Aortic smooth muscle cell (primary cell): ENCODE measurements around the gene PDCD11. TPM values are rescaled to one million over a fixed set of nuclear protein-coding genes. Genes with fewer than 3 reads are reported as not detected.

ENCODE experiments used
- total RNA-seq: library from RNA; depleted of rRNA; stranded (reverse); fragments of >200 nt; gene quantifications from 2 replicates; pipeline ENCODE4 v1.2.3, GENCODE V29; 2014

The PDCD11 gene, protein sequence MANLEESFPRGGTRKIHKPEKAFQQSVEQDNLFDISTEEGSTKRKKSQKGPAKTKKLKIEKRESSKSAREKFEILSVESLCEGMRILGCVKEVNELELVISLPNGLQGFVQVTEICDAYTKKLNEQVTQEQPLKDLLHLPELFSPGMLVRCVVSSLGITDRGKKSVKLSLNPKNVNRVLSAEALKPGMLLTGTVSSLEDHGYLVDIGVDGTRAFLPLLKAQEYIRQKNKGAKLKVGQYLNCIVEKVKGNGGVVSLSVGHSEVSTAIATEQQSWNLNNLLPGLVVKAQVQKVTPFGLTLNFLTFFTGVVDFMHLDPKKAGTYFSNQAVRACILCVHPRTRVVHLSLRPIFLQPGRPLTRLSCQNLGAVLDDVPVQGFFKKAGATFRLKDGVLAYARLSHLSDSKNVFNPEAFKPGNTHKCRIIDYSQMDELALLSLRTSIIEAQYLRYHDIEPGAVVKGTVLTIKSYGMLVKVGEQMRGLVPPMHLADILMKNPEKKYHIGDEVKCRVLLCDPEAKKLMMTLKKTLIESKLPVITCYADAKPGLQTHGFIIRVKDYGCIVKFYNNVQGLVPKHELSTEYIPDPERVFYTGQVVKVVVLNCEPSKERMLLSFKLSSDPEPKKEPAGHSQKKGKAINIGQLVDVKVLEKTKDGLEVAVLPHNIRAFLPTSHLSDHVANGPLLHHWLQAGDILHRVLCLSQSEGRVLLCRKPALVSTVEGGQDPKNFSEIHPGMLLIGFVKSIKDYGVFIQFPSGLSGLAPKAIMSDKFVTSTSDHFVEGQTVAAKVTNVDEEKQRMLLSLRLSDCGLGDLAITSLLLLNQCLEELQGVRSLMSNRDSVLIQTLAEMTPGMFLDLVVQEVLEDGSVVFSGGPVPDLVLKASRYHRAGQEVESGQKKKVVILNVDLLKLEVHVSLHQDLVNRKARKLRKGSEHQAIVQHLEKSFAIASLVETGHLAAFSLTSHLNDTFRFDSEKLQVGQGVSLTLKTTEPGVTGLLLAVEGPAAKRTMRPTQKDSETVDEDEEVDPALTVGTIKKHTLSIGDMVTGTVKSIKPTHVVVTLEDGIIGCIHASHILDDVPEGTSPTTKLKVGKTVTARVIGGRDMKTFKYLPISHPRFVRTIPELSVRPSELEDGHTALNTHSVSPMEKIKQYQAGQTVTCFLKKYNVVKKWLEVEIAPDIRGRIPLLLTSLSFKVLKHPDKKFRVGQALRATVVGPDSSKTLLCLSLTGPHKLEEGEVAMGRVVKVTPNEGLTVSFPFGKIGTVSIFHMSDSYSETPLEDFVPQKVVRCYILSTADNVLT (N-terminal part only)
- 23.6 and 31.7 TPM in 2 replicates for total RNA-seq

DNA sequence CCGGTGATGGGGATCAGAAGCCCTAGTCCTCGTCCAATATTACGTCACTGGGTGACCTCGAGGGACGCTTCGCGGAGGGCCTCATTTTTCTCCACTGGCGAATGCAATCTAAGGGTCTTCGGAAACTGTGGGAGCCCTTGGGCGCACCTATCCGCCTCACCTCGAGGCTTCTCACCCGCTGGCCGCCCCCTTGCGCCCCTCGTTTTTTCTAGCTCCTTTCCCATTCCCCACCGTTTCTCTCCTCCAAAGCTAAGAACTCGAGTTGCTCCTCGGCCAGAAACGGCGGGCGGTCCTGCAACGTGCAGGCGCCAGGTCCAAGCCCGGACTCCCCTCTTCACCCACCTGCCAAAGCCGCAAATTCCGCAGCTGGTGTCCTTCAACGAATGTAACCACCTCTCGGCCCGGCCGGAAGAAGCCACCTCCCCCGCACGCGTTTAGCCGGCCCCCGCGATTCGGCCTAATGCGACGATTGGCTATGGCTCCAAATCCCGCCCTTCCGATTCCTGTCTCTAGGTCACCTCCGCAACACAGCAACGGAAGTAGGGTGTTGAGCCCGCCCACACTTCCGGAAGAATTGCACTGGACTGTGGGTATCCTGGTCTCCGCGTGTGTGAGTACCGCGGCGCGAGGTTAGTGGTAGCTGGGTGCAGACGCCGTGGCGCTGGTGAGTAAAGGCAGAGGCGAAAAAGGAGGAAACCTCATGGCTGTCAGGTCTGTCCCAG lies at the start of gene PDCD11, which contains the start of gene ATP5MK:
Gene PDCD11 (plus strand): TSS at position 560 of the 722 bp plus-strand sequence. CDS start 1,801 bp downstream, outside the sequence.
Gene ATP5MK (minus strand): TSS at position 409 of the 722 bp plus-strand sequence. CDS start 4,018 bp downstream, outside the sequence.

DNA sequence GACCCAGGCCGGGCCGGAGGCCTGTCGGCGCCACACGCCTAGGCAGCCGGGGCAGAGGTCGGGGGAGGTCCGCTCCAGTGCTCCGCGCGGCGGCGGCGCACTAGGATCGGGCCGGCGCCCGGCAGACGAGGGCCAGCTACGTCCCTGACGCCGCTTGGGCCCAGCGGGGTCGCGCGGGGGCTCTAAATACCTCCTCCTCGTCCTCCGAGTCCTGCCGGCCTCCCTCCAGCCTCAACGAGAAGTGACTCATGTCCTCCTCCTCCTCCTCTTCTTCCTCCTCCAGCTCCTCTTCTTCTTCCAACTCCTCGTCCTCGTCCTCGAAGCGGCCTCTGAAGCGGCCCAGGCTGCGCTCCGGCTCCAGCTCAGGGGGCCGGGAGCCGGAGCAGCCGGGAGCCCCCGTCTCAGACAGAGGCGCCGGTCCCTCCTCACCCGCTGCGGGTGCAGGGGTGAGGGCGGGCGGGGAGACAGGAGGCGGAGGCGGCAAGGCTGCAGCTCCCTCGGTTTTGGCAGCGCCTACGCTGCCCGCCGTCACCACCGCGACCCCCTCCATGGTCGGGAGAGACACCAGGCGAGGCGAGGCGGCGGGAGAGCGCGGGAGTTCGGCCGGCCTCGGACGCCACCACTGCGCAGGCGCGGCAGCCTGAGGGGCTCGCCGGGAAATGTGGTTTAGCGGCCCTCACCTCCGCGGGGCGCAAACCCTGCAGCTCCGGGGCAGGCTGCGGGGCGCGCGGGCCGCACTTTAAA lies 45.7 kb upstream of the PDCD11 start, which contains the start of gene PCGF6:
Gene PCGF6 (minus strand): TSS at position 624 of the 744 bp plus-strand sequence. CDS start 74 bp downstream, at position 550.

GRCh38 chr10:103367782-103368518 lies 28.5 kb upstream of the PDCD11 start, which contains the start of gene TAF5:
TSS of gene TAF5 (plus strand) at chr10:103367976. CDS start at chr10:103367990, 14 bp downstream.

GRCh38 chr10:103451831-103452505 lies 55.5 kb downstream of the PDCD11 start, which contains the start of gene CALHM2:
TSS of gene CALHM2 (minus strand) at chr10:103452370. CDS start at chr10:103449941, 2,429 bp downstream.

DNA sequence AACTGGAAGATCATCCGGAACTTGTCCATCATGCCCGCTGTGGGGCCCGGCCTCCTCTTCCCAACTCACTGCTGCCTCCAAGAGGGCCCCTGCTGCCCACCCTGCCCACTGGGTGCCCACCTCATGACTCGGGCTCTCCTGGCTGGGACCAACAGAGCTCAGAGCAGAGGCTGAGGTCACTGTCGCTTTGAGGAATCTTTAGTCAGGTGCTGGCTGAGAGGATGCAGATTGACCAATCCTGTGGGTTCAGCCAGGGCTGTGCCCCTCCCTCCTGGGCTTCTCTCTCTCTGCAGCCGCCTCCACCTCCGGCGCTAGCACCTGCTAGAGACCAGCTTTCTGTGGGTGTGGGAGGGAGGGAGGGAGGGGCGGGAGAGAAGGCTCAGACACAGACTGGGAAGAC lies 62.3 kb downstream of the PDCD11 start, which contains the start of gene CALHM1:
Gene CALHM1 (minus strand): TSS at position 181 of the 400 bp plus-strand sequence. CDS start 149 bp downstream, at position 32.

DNA sequence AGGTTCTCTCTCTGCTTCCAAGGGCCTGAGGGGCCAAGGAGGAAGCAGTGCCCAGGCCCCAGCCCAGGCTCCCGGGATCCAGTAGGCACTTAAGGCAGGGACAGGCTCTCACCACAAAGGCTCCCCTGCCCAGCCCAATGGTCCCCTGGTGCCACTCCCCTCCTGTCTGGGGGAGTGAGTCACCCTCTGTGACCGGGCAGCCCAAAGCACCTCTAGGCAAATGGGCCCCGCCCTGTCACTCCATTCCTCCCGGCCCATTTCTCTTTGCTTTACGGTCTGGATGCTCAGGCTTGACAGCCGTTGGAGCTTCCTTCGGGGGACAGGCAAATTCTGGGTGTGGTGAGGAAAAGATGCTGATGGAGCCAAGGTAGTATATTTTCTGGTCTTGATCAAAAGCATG lies 82.7 kb downstream of the PDCD11 start, which contains the start of gene CALHM3:
Gene CALHM3 (minus strand): TSS at position 106 of the 400 bp plus-strand sequence. CDS start 208 bp downstream, outside the sequence.

DNA sequence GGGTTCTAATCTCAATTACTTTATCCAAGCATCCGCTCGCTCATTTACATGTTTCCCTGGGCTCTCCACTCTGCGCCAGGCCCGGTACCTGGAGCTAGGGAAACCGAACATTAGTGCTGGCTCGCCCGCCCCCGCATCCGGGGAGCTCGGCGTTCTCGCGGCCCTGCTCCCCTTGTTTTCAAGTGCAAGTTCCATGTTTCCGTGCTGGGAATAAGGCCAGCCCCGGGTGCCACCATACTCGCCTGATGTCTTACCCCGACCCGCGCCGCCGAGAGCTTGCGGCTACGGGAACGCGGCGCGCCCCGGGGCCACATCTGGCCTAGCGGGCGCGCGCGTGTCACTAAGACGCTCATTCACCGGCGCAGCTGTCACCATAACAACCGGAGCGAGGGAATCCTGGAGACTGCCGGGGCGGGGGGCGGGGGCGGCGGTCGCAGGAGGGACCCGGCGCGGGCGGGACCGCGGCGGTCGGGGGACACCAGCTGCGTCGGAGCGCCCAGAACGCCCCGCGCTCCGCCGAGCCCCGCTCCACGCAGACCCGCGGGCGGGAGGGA lies 97.0 kb downstream of the PDCD11 start, which contains the start of gene NEURL1:
Gene NEURL1 (plus strand): TSS at position 344 of the 554 bp plus-strand sequence. CDS start 683 bp downstream, outside the sequence.

Other genes starting within 250 kb of the PDCD11 start
- 82.0 and 103 TPM in 2 replicates for gene NT5C2, start 203.4 kb upstream of the PDCD11 start, total RNA-seq
- gene RPEL1, start 150.7 kb upstream of the PDCD11 start, total RNA-seq = 0.12 TPM in 1 of 2 replicates, not detected in the other
- gene INA, start 119.5 kb upstream of the PDCD11 start, total RNA-seq = 0.26 and 0.44 TPM in 2 replicates
- 10.9 and 13.1 TPM in 2 replicates for gene PCGF6, start 45.5 kb upstream of the PDCD11 start, total RNA-seq
- gene TAF5, start 28.6 kb upstream of the PDCD11 start, total RNA-seq = 2.3 and 2.6 TPM in 2 replicates
- gene ATP5MK, start 151 bp upstream of the PDCD11 start, total RNA-seq = 149 and 155 TPM in 2 replicates
- gene CALHM2, start 55.7 kb downstream of the PDCD11 start, total RNA-seq = 30.1 and 38.6 TPM in 2 replicates
- not detected in 2 replicates for gene CALHM1, start 62.3 kb downstream of the PDCD11 start, total RNA-seq
- gene CALHM3, start 82.6 kb downstream of the PDCD11 start, total RNA-seq = not detected in 2 replicates
- gene NEURL1, start 97.1 kb downstream of the PDCD11 start, total RNA-seq = under 0.01 TPM in 2 replicates